Adrenal gland (tissue), 12 donors: ENCODE measurements around the gene PIK3CG. TPM values are rescaled to one million over a fixed set of nuclear protein-coding genes. Genes with fewer than 3 reads are reported as not detected.
"Not testable (repeated sequence)": the region's sequence is repeated elsewhere in the genome, so short reads cannot be mapped to it uniquely, and the experiment has no call there.

Source experiments
- DNase-seq, 7 donors: peaks; one replicate each; pipeline ENCODE4 v3.0.0-alpha.2; 2019 to 2020
- H3K27ac ChIP-seq, 5 donors: fragments of 200-600 bp; sonication (generic) in 4 of 5; 1 replicate in 3 of 5; 2 replicates in 2 of 5; pipeline versions ENCODE4 v1.5.1 to v1.8.0; 2016 to 2020; ENCODE audit warnings: mild to moderate bottlenecking in 1 of 5
- H3K27me3 ChIP-seq: fragments of 200-600 bp; 2 replicates; pipeline ENCODE4 v1.8.0; 2021
- H3K36me3 ChIP-seq, 2 donors: fragments of 200-600 bp; replicated peaks in 1 of 2; 1 replicate in 1 of 2; 2 replicates in 1 of 2; pipeline versions ENCODE4 v1.5.1 to v1.8.0; 2018 to 2022
- H3K4me1 ChIP-seq, 2 donors: fragments of 200-600 bp; replicated peaks in 1 of 2; 1 replicate in 1 of 2; 2 replicates in 1 of 2; pipeline versions ENCODE4 v1.5.1 to v1.8.0; 2018 to 2021
- H3K4me3 ChIP-seq, 4 donors: fragments of 200-600 bp; sonication (generic) in 3 of 4; one replicate each; pipeline ENCODE4 v1.5.1; 2016 to 2018
- H3K9me3 ChIP-seq, 3 donors: fragments of 200-600 bp; sonication (generic) in 1 of 3; replicated peaks in 1 of 3; 1 replicate in 2 of 3; 2 replicates in 1 of 3; pipeline versions ENCODE4 v1.5.1 to v1.8.0; 2016 to 2021
- POLR2A ChIP-seq, 2 donors: fragments of 450-650 bp; IDR thresholded peaks; one replicate each; pipeline ENCODE4 v1.6.1; 2017; ENCODE audit warnings: antibody characterized with exemption in 2 of 2, mild to moderate bottlenecking in 2 of 2, moderate library complexity in 1 of 2
- WGBS, 4 donors: extraction: QIAGEN DNeasy Blood & Tissue Kit in 2 of 4; methylation state at CpG; one replicate each; pipeline versions ENCODE4 v1.1.5 to v1.1.7; 2013 to 2017; 5-methylcytosine and 5-hydroxymethylcytosine counted together
- intact Hi-C, 2 donors: fragments of 100-400 bp; cut with DNase I; formaldehyde crosslinking; loops; one replicate each; pipeline versions ENCODE4 v1.14.1 to v1.15.0; 2022 to 2023
- polyA plus RNA-seq, 3 donors: library from polyadenylated mRNA; stranded (reverse); fragments of 200-250 nt in 2 of 3; fragments of 350-450 nt in 1 of 3; fragmentation: Illumina TruSeq in 1 of 3; extraction: RNeasy Lipid Tissue Mini Kit (QIAGEN cat#74804) in 1 of 3; gene quantifications; one replicate each; pipeline ENCODE4 v1.2.3, GENCODE V29; 2013 to 2014
- total RNA-seq, 9 donors: library from RNA; depleted of rRNA in 4 of 9; stranded (reverse); fragments of >200 nt in 4 of 9; fragments of 120-200 nt in 1 of 9; fragmentation: NEBNext Ultra II Directional in 1 of 9; extraction: Animal tissue kit (Norgen Biotek cat#: 25700) in 1 of 9; gene quantifications; one replicate each; pipeline versions ENCODE4 v1.1.0 to v1.2.4, GENCODE V29; 2013 to 2023
- TF ChIP-seq, protein P1 (sequence below), 6 experiments: fragments of 450-650 bp in 4 of 6; fragments of 200-600 bp in 2 of 6; sonication (generic) in 1 of 6; IDR thresholded peaks; 1 replicate in 5 of 6; 2 replicates in 1 of 6; pipeline versions ENCODE4 v1.5.1 to v1.8.0; 2016 to 2021; ENCODE audit warnings: antibody characterized with exemption in 6 of 6, mild to moderate bottlenecking in 2 of 6, moderate library complexity in 1 of 6
- donor health status: healthy with polysubstance abuse.
- donor health status: Bipolar disorder and iron deficiency.
- donor health status: DM: yes; HTN: yes; CAD: no.
- donor health status: DM: no; HTN: no; CAD: no.
- donor health status: DM: no; HTN: no; CAD: no.
- donor health status: DM: yes; HTN: yes; CAD: no.

The PIK3CG gene
- total and polyA plus RNA-seq, 12 donors, result 0.13 to 11.9 (median 4.1) TPM

DNA sequence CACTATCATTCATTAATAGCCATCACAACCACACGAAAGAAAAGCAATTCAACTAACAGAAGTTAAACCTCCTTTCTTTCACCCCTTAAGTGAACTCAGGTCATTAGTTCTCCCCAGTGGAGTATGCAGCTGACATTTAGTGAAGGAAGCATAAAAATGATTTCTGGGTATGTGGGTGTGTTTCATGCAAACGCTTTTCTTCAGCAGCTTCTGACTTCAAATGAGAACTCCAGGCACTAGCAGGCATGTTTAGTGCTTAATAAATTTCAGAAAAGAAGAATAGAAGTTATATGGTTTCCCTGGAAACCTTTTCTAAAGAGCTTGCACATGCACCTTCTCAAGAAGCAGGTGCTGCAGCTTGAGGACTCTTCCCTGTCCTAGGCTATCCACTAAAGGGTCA lies 62.5 kb downstream of the PIK3CG start:
- Histone ChIP-seq H3K27ac (no peak overlapping the region), H3K9me3 (no peaks in the 10 kb centered on the region), H3K4me3 (no peak overlapping the region), H3K36me3 (no peaks in the 10 kb centered on the region), H3K27me3 (no peaks in the 10 kb centered on the region), H3K4me1 (no peaks in the 10 kb centered on the region)
- 43 to 49% (median 46%) methylated on average over 2 of the region's 2 CpGs for WGBS, 4 donors
- intact Hi-C loops, result no loop called here
- no peak for DNase-seq
- TF ChIP-seq, protein P1, sequence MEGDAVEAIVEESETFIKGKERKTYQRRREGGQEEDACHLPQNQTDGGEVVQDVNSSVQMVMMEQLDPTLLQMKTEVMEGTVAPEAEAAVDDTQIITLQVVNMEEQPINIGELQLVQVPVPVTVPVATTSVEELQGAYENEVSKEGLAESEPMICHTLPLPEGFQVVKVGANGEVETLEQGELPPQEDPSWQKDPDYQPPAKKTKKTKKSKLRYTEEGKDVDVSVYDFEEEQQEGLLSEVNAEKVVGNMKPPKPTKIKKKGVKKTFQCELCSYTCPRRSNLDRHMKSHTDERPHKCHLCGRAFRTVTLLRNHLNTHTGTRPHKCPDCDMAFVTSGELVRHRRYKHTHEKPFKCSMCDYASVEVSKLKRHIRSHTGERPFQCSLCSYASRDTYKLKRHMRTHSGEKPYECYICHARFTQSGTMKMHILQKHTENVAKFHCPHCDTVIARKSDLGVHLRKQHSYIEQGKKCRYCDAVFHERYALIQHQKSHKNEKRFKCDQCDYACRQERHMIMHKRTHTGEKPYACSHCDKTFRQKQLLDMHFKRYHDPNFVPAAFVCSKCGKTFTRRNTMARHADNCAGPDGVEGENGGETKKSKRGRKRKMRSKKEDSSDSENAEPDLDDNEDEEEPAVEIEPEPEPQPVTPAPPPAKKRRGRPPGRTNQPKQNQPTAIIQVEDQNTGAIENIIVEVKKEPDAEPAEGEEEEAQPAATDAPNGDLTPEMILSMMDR (IDR thresholded peaks at IDR 0.05), result no peak
- no peak for TF ChIP-seq POLR2A (IDR thresholded peaks at IDR 0.05)

DNA sequence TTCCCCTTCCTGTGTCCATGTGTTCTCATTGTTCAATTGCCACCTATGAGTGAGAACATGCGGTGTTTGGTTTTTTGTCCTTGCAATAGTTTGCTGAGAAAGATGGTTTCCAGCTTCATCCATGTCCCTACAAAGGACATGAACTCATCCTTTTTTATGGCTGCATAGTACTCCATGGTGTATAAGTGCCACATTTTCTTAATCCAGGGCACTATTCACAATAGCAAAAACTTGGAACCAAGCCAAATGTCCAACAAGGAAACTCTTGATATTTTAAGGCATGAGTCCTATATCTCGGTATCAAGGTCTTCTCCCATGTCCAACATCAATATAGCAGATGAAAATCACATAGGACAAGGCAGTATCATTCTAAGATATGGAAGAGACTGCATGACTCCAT lies 64.5 kb downstream of the PIK3CG start:
- H3K27me3 ChIP-seq, H3K9me3 ChIP-seq, H3K27ac ChIP-seq, H3K4me3 ChIP-seq, H3K4me1 ChIP-seq, intact Hi-C loops, DNase-seq, H3K36me3 ChIP-seq: not testable (repeated sequence)
- 47 to 92% (median 54%) methylated on average over 2 of the region's 2 CpGs for WGBS, 4 donors

DNA sequence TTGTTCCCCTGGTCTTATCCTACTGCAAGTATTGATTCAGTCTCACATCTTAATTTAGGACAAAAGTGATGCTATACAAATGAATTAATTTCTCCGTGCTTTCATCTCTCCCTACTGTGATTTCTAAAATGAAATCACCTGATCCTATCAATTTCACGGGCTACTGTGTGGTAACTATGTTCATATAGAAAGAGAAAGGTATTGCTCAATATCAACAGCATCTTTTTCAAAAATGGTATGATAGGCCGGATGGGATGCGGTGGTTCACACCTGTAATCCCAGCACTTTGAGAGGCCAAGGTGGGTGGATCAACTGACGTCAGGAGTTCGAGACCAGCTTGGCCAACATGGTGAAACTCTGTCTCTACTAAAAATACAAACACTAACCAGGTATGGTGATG lies 71.2 kb downstream of the PIK3CG start:
- no peaks in the 10 kb centered on the region for H3K36me3 ChIP-seq
- H3K4me3 ChIP-seq, result no peak overlapping the region
- intact Hi-C loops, result loop anchor here in 1 of 2 donors (5.0 kb wide), 1 partner anchor 134 kb away; no protein-coding TSS in a partner anchor
- DNase-seq, result no peak
- no peaks in the 10 kb centered on the region for H3K27me3 ChIP-seq
- H3K27ac ChIP-seq, result no peak overlapping the region
- H3K9me3 ChIP-seq, result no peaks in the 10 kb centered on the region
- H3K4me1 ChIP-seq, result no peaks in the 10 kb centered on the region
- TF ChIP-seq, protein P1 (IDR thresholded peaks at IDR 0.05), result no peak
- no peak for TF ChIP-seq POLR2A (IDR thresholded peaks at IDR 0.05)
- 89 to 95% (median 92%) methylated on average over 6 of the region's 6 CpGs for whole genome bisulfite sequencing, 4 donors

DNA sequence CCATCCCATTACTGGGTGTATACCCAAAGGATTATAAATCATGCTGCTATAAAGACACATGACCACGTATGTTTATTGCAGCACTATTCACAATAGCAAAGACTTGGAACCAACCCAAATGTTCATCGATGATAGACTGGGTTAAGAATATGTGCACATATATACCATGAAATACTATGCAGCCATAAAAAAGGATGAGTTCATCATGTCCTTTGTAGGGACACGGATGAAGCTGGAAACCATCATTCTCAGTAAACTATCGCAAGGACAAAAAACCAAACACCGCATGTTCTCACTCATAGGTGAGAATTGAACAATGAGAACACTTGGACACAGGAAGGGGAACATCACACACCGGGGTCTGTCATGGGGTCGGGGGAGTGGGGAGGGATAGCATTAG lies 73.0 kb downstream of the PIK3CG start:
- not testable (repeated sequence) for H3K4me1 ChIP-seq, H3K27ac ChIP-seq, H3K27me3 ChIP-seq, H3K9me3 ChIP-seq, H3K4me3 ChIP-seq, DNase-seq, H3K36me3 ChIP-seq
- 86 to 91% (median 87%) methylated on average over 7 of the region's 7 CpGs for WGBS, 4 donors
- intact Hi-C loops, result loop anchor here in 1 of 2 donors (5.0 kb wide), 1 partner anchor 136 kb away; no protein-coding TSS in a partner anchor

DNA sequence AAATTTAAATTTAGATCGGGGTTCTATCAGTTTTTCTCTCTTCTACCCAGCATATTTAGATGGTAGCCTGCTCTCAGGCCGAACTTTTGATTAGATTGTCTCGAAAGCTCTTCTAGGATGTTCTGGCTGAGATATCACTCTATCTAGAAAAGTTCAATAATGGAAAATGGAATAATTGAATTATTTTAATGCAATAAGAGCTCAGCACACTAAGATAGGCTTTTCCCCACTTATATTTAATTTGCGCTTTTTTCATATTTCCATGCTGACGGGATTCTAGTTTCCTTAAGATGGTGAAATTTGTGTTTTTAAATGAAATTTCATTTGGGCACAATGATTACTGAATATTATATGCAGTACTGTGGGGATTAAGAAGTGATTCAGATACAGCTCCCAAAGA lies 73.7 kb downstream of the PIK3CG start:
- H3K4me1 ChIP-seq, result no peaks in the 10 kb centered on the region
- intact Hi-C loops, result loop anchor here in 1 of 2 donors (5.0 kb wide), 1 partner anchor 137 kb away; no protein-coding TSS in a partner anchor
- TF ChIP-seq, protein P1 (IDR thresholded peaks at IDR 0.05), result no peak
- TF ChIP-seq POLR2A (IDR thresholded peaks at IDR 0.05), result no peak
- H3K9me3 ChIP-seq, result no peaks in the 10 kb centered on the region
- no peaks in the 10 kb centered on the region for H3K27me3 ChIP-seq
- DNase-seq, result no peak
- no peak overlapping the region for H3K27ac ChIP-seq
- no peaks in the 10 kb centered on the region for H3K36me3 ChIP-seq
- H3K4me3 ChIP-seq, result no peak overlapping the region
- 83 to 89% (median 84%) methylated on average over 5 of the region's 5 CpGs for WGBS, 4 donors
